ENCODE data around the gene CEACAM3. TPM values are rescaled to one million over a fixed set of nuclear protein-coding genes. Genes with fewer than 3 reads are reported as not detected.

CEACAM3 gene
- total and polyA plus RNA-seq, 11 donors, result 0.07 to 2.0 (median 1.6) TPM; not detected in 8

DNA sequence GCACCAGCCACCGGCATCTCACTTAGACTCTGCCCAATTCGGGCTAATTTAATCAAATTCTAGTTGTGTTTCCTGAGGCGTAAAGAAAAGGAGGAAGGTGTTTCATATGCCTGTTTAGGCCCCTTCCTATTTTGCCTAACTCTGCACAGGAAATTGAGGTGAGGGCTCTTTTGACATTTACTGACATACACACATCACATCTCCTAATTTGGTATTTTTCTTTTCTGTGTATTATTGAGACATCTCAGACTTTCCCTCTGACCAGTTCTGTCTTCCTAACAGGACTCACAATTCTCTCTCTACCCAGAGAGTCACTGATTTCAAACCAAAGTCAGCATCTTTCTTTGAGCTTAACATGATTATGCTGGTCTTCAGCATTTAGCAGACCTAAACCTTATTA, 7.9 kb downstream of the CEACAM3 start:
- H3K27ac ChIP-seq, result peak overlapping the region in 1 of 12 donors; percentile 52
- DNase-seq (no peak), ATAC-seq (peak in 1 of 4 donors; percentile 40)
- peaks cover 0 to 5% (median 0%) of the 10 kb centered on the region in 12 donors for H3K9me3 ChIP-seq
- peaks cover 0 to 10% (median 0%) of the 10 kb centered on the region in 9 donors for H3K27me3 ChIP-seq
- 77 to 88% (median 79%) methylated on average over 3 of the region's 3 CpGs for WGBS, 4 donors
- H3K4me3 ChIP-seq, result no peak overlapping the region
- intact Hi-C loops (cut with DNase I), result no loop called here
- no peaks in the 10 kb centered on the region for H3K36me3 ChIP-seq
- peaks cover 0 to 40% (median 0%) of the 10 kb centered on the region in 12 donors for H3K4me1 ChIP-seq
- no peak for TF ChIP-seq POLR2A (IDR thresholded peaks at IDR 0.05)
- TF ChIP-seq, protein P1, sequence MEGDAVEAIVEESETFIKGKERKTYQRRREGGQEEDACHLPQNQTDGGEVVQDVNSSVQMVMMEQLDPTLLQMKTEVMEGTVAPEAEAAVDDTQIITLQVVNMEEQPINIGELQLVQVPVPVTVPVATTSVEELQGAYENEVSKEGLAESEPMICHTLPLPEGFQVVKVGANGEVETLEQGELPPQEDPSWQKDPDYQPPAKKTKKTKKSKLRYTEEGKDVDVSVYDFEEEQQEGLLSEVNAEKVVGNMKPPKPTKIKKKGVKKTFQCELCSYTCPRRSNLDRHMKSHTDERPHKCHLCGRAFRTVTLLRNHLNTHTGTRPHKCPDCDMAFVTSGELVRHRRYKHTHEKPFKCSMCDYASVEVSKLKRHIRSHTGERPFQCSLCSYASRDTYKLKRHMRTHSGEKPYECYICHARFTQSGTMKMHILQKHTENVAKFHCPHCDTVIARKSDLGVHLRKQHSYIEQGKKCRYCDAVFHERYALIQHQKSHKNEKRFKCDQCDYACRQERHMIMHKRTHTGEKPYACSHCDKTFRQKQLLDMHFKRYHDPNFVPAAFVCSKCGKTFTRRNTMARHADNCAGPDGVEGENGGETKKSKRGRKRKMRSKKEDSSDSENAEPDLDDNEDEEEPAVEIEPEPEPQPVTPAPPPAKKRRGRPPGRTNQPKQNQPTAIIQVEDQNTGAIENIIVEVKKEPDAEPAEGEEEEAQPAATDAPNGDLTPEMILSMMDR (IDR thresholded peaks at IDR 0.05), result no peak

DNA sequence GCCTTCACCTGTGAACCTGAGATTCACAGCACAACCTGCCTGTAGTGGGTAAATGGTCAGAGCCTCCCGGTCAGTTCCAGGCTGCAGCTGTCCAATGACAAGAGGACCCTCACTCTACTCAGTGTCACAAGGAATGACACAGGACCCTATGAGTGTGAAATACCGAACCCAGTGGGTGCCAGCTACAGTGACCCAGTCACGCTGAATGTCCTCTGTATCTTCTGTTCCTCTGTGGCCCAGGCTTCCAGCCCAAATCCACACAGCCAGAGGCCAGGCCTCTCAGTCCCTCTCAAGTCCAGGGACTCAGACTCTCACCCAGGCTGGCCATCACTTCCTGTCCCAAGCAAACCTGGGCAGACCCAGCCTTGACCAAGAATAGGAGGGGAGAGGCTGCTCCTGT, 10.8 kb downstream of the CEACAM3 start:
- H3K4me3 ChIP-seq, result no peak overlapping the region
- no peak for ATAC-seq
- H3K27me3 ChIP-seq, result peaks cover 0 to 26% (median 0%) of the 10 kb centered on the region in 9 donors
- no peaks in the 10 kb centered on the region for H3K36me3 ChIP-seq
- WGBS, 4 donors, result 75 to 83% (median 77%) methylated on average over 2 to 3 of the region's 3 CpGs
- intact Hi-C loops (cut with DNase I), result no loop called here
- H3K9me3 ChIP-seq, result no peaks in the 10 kb centered on the region
- H3K4me1 ChIP-seq, result peaks cover 0 to 51% (median 0%) of the 10 kb centered on the region in 12 donors
- no peak overlapping the region for H3K27ac ChIP-seq
- no peak for DNase-seq
- no peak for TF ChIP-seq POLR2A (IDR thresholded peaks at IDR 0.05)
- TF ChIP-seq, protein P1 (IDR thresholded peaks at IDR 0.05), result no peak

DNA sequence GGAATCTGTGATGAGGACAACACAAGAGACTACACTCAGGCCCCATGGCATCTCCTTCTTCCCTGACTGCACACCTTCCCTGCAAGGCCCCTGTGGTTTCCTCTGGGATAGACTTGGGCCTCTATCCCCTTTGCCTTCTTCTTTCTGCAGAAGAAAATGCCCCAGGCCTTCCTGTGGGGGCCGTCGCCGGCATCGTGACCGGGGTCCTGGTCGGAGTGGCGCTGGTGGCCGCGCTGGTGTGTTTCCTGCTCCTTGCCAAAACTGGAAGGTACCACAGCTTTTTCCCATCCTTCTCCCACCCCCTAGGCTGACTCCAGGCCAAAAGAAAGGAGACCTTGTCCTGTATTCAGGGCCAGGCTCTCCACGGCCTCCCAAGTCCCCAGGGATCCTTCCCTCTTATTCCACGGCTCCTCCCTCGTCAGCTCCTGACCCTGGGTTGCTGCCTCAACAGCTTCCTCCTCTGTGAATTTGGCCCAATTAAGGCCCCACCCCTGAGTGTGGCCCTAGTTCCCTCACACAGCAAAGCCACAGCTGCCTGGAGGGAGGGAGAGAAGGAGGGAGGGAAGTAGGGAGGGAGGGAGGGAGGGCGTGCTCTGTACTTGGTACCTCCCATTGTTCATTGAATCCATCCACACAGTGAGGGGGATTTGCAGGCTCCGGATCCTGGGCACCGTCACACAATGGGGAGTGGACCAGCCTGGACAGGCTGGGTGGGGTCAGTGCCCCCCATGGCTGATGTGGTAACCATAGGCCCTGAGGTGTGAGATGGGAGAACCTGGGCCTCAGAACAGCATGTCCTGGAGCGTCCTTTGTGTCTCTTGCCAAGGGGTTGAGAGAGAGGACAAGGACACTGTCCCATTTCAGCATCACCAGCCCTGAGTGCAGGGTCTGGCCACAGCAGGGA, 12.5 kb downstream of the CEACAM3 start:
- Histone ChIP-seq H3K27ac (peak overlapping the region in 1 of 12 donors; percentile 84), H3K9me3 (no peaks in the 10 kb centered on the region), H3K27me3 (peaks cover 0 to 26% (median 0%) of the 10 kb centered on the region in 9 donors), H3K36me3 (no peaks in the 10 kb centered on the region), H3K4me3 (no peak overlapping the region), H3K4me1 (peaks cover 0 to 41% (median 0%) of the 10 kb centered on the region in 12 donors)
- intact Hi-C loops (cut with DNase I), result no loop called here
- ATAC-seq (peak in 3 of 4 donors; percentile 34 to 73 (median 64)), DNase-seq (peak; percentile 30 to 70 (median 66))
- WGBS, 4 donors, result 64 to 74% (median 68%) methylated on average over 15 to 16 of the region's 16 CpGs
- no peak for TF ChIP-seq POLR2A (IDR thresholded peaks at IDR 0.05)
- TF ChIP-seq, protein P1 (IDR thresholded peaks at IDR 0.05), result no peak

DNA sequence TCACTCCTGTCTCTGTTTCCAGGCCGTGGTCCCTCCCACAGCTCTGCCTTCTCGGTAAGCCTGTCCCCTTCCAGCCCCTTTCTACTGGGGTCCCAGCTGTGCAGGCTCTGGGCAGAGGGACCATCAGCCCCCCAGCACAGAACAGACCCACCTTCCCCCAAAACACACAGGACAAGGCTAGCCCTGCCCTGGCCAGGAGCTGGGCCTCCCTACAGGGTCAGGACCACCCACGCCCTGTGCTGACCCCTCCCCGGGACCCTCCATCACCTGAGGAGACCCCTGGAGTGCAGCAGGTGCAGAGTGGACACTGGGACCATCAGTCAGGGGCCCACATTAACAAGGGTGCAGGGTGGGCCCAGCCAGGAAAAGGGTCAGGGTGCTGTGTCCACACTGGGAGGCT, 13.9 kb downstream of the CEACAM3 start:
- Histone ChIP-seq H3K4me3 (no peak overlapping the region), H3K27ac (peak overlapping the region in 2 of 12 donors; percentile 41 to 84), H3K27me3 (peaks cover 0 to 26% (median 0%) of the 10 kb centered on the region in 9 donors), H3K36me3 (no peaks in the 10 kb centered on the region), H3K4me1 (peaks cover 0 to 36% (median 0%) of the 10 kb centered on the region in 12 donors), H3K9me3 (no peaks in the 10 kb centered on the region)
- WGBS, 4 donors, result 27 to 57% (median 53%) methylated on average over 3 to 4 of the region's 4 CpGs
- DNase-seq (no peak), ATAC-seq (no peak)
- intact Hi-C loops (cut with DNase I), result no loop called here
- TF ChIP-seq POLR2A (IDR thresholded peaks at IDR 0.05), result no peak
- TF ChIP-seq, protein P1 (IDR thresholded peaks at IDR 0.05), result no peak
